KOPT-K1 (cell line): ENCODE measurements around the gene KCTD3.
A peak's percentile ranks its signal among the peaks of the same experiment; 100 is the strongest.

Source experiments
- H3K27ac ChIP-seq: fragments of 200-600 bp; sonication (generic); 2 replicates; pipeline ENCODE4 v1.5.1; 2016; ENCODE audit warnings: antibody characterized with exemption, mild to moderate bottlenecking, low read depth, low read length; ENCODE audit not compliant: poor library complexity, severe bottlenecking
- H3K36me3 ChIP-seq: fragments of 200-600 bp; sonication (generic); 2 replicates; pipeline ENCODE4 v1.5.1; 2017; ENCODE audit warnings: antibody characterized with exemption, mild to moderate bottlenecking, low read length, moderate library complexity; ENCODE audit not compliant: insufficient read depth
- H3K9me3 ChIP-seq: fragments of 200-600 bp; sonication (generic); 2 replicates; pipeline ENCODE4 v1.5.1; 2017; ENCODE audit warnings: antibody characterized with exemption, low read length, mild to moderate bottlenecking; ENCODE audit not compliant: insufficient read depth, poor library complexity, severe bottlenecking

Gene KCTD3

DNA sequence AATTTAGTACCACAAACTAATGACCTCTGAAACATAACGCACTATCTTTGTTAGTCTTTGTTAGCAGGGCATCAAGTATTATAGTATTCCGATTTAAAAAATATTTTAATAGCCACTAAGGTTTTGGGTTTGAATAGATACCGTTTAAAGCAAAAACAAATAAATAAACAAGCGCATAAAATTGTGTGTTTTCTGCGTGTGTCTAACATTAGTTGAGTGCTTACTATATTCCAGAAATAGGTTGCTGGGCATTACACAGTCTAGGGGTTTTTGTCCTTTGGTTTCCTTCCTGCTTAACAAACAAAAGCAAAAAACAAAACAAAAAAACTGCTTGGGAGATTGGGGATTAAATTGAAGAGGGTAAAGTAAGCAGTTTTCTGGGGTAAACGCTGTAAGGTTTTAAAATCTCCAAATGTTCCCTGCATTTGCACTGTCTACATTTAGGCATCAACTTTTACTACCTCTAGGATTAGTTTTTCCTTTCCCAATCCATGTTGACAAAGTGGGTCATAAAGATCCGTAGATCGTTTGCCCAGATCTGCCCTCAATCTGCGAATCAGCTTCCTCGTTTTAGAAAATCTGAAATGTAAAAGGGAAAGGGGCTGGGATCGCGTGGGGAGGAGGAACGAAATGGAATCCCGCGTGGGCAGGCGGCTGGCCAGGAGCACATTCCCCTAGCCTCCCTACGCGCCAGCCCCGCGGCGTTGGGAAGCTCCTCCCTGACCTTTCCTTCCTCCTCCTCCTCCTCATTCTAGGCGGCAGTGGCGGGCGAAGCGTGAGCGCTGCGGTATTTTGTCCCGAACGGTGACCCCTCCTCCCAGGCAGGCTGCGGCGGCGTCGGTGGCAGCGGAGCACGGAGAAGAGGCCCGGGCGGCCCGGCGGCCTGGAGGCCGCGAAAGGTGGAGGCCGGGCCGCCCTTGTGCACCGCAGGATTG is at the start of gene KCTD3:
Gene KCTD3 (plus strand): TSS at position 749 of the 935 bp plus-strand sequence. CDS start 382 bp downstream, outside the sequence.
- Histone ChIP-seq H3K9me3 (no peaks in the 10 kb centered on the region), H3K27ac (peak within 1 kb of the TSS; percentile 69), H3K36me3 (no peaks in the 10 kb centered on the region)

DNA sequence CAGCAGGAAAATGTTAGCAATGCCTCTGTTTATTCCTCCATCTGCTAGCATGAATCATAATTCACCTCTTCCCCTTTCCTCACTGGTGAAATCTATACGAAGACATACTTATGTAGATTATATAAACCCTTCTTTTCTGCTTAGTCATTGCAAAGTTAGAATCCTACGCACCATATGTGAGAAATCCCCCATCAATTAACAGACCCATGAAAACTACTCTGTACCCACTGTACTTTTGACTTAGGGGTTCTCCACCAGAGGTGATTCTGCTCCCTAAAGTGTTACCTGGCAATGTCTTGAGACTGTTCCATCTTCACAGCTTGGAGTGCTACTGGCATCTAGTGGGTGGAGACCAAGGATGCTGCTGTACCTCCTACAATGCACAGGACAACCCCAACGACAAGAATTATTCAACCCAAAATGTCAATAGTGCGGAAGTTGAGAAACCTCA is 49.6 kb upstream of the KCTD3 start:
- Histone ChIP-seq H3K9me3 (no peaks in the 10 kb centered on the region), H3K27ac (no peak overlapping the region), H3K36me3 (no peaks in the 10 kb centered on the region)

DNA sequence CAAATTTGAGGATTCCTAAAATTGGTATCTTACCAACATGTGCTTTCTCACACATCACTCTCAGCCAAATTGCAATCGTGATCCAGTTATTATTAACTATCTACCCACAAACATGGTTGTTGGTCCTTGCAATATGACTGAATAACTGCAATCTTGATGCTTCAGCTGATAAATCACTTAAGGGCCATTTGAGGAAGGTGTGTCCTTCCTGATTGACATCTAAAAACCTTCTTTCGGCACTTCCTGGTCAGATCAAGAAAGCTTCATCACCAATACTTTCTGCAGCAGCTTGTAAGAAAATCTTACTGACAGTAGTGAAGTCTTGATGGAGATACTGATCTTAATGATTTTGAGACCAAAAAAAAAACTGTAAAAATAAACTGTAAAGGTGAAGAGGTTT is 48.5 kb upstream of the KCTD3 start:
- no peak overlapping the region for H3K27ac ChIP-seq
- H3K9me3 ChIP-seq, result no peaks in the 10 kb centered on the region
- no peaks in the 10 kb centered on the region for H3K36me3 ChIP-seq

DNA sequence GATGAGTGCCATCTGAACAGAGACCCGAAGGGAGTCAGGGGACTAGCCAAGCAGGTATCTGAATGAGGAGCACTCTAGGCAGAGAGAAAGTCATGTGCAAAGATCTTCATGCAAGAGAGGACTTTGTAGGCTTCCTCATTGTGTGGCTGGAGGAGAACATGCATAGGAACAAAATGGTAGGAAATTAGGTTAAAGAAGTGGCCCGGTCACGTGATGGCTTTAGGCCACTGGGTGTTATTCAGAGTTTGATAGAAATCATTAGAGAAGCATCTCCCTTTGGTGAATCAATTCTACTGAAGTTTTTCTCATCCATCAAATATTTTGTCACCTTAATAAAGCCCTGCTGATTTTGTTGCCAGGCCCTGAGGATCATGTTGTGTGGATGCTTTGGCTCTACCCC is 45.8 kb upstream of the KCTD3 start:
- H3K9me3 ChIP-seq, result no peaks in the 10 kb centered on the region
- H3K36me3 ChIP-seq, result no peaks in the 10 kb centered on the region
- H3K27ac ChIP-seq, result no peak overlapping the region

DNA sequence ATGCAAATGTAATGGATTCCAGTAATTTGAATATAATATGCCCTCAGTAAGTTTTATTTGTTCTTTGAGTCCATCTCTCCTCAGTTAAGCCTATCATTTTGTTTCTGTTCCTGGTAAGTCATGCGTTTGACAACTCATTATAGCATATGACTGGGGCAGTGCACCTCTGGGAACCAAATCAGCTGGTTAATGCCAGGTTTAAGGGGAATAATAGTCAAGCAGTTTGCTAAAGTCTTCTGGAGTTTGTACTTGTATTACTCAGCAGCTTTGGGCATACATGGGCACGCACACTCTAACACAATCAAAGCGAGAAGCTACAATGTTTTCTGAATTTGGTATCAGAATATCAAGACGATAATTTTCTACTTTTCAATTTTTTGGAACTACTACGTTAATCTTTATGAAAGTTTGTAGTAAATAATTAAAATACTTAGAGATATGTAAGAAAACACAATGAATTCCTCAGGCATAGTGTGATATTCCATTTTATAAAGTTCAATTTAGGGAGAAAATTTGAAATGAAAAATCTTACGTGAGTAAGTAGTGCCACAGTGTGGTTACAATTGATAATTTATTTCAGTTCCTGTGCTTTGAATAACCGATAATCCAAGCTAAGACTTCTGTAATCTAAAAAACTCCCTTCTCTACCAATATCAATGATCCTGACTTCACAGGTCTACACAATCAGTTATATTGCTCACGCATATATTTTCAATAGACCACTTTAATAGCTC is 43.8 kb upstream of the KCTD3 start:
- Histone ChIP-seq H3K9me3 (no peaks in the 10 kb centered on the region), H3K27ac (no peak overlapping the region), H3K36me3 (no peaks in the 10 kb centered on the region)

DNA sequence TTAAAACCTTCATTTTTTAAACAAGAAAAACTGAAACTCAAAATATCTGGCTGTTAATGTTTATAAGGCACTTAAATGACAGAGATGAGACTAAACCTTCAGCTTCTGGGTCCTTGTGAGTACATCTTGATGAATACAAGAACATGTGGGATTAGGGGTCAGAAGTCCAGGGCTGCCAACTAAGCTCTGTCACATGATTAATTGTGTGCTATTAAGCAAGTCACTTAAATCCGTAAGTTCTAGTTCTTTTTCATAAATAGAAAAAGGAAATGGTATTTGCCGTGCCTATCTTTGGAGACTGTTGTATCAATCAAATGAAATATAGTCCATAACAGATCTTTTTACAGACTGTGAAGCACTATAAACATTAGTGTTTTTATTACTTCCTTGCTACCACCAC is 43.2 kb upstream of the KCTD3 start:
- Histone ChIP-seq H3K27ac (no peak overlapping the region), H3K36me3 (no peaks in the 10 kb centered on the region), H3K9me3 (no peaks in the 10 kb centered on the region)

DNA sequence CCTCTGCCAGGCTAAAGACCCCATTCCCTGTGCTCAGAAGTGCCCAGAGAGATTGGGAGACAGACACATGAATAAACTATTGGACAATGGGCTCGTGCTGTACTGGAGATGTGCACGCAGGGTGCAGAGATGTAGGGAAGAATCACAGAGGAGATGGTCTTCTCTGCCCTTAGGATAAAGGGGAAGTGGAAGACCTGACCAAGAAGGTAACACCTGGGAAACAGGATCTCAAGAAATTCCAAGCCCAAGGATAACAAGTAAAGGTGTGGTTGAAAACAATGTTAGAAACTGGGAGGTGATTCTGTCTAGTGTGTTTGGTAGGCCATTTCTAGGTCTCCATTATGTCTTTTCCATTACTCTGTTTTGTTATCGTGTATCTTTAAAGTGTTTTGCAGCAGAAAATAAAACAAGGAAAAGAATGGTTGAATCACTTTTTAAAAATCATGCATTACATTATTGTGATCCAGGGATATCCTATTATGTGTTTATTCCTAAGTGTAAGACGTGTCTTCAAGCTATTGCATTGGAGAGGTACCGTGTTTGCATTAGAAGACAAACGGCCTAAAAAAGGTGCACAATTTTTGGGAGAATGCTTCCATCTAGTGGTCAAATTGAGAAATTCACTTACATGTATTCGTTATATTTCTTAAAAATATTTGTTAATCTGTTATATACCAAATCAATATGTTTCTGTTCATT is 40.8 kb upstream of the KCTD3 start:
- H3K9me3 ChIP-seq, result no peaks in the 10 kb centered on the region
- no peak overlapping the region for H3K27ac ChIP-seq
- H3K36me3 ChIP-seq, result no peaks in the 10 kb centered on the region

DNA sequence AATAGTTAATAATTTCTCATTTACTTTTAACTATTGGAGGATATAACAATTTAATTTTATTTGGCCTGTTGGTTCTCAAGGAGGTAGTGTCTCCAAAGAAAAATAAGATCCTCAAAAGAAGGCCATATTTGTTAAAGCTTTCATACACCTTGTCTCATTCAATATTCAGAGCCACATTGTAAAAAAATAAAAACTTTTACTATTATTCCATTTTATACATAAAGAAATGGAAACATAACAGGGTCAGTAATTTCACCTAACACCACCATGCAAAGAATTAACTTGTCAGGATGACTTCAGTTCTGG is 40.3 kb upstream of the KCTD3 start:
- H3K9me3 ChIP-seq, result no peaks in the 10 kb centered on the region
- H3K27ac ChIP-seq, result no peak overlapping the region

DNA sequence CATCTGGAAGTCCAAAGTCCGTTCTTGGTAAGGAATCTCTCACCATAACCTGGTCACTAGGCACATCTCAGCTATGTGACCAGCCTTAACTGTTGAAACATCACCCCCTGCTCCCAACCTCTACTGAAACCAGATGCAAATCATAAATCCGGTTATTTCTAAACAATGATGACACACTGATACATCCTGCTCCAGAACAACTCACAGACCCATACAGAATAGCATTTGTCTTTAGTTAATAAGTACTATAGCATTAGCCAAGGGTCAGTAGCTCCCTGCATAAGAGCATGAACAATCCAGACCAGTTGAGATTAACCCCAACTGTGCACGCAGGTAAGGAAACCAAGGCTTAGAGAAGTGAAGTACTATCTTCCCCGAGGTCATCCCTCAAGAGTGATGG is 38.0 kb upstream of the KCTD3 start:
- Histone ChIP-seq H3K9me3 (no peaks in the 10 kb centered on the region), H3K27ac (no peak overlapping the region), H3K36me3 (no peaks in the 10 kb centered on the region)

More for the DNA sequence above, 40.3 kb upstream of the KCTD3 start:
- no peaks in the 10 kb centered on the region for H3K36me3 ChIP-seq

DNA sequence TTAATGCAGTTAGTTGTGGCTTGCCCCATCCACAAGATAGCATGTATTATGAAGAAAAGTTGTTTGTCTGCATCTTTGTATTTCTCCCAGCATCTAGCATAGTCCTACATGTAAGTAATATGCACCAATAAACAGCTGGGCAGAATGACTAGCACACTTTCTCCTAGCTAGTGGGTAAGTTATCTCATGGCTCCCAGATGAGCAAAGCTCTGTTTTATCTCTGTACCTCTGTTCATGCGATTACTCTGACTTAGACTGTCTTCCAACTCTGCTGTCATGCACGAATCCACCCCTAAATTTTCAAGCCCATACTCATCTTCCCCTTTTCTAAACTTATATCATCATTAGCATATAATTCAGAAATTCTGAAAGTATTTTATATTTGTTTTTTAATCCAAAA is 37.5 kb upstream of the KCTD3 start:
- Histone ChIP-seq H3K27ac (no peak overlapping the region), H3K9me3 (no peaks in the 10 kb centered on the region)

DNA sequence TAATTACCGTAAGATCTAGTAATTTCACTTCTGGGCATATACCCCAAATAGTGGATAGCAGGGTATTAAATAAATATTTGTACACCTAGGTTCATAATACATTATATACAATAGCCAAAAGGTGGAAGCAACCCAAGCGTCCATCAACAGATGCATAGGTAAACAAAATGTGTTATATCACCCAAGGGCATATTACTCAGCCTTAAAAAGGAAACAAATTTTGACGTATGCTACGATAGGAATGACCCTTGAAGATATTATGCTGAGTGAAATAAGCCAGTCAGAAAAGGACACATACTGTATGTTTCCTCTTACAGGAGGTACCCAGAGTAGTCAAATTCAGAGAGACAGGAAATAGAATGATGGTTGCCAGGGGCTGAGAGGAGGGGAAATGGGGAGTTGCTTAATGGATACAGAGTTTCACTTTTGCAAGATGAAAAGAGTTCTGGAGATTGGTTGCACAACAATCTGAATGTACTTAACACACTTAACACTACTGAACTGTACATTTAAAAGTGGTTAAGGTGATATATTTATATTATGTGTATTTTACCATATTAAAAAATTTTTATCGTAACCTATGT is 36.6 kb upstream of the KCTD3 start:
- no peaks in the 10 kb centered on the region for H3K36me3 ChIP-seq
- no peaks in the 10 kb centered on the region for H3K9me3 ChIP-seq
- H3K27ac ChIP-seq, result no peak overlapping the region

More for the DNA sequence above, 37.5 kb upstream of the KCTD3 start:
- H3K36me3 ChIP-seq, result no peaks in the 10 kb centered on the region

DNA sequence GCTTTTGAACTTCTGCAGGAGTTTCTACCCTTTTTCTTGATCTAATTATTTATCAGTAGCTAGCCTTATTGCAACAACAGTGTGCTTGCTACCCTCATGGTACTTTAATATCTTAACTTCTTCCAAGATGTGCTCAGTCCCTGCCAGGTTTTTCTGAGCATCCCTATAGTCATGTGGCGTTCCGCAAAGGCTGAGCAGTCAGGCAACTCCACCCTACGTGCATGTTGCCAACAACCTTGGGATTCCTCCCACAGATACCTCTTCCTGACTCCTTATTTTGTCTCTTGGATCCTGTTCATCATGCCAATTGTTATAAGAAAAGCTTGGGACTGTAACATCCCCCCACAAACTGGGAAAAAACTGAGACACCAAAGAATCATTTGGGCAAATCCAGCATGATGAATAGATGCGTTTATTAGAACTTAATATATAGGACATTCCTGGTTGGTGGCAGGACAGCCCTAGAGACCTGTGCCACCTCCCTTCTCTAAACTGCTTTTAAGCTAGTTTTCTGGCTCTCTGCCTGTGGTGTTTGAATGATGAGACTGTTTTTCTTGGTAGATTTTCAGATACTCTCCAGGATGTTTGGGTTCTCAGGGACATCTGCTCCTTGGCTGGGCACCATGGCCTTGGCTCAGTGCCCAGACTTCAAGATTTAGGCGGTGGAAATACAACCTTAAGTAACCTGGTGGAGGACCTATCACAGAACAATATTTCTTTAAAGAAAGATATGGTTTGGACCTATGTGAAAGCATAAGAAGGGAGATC is 27.1 kb upstream of the KCTD3 start:
- Histone ChIP-seq H3K27ac (no peak overlapping the region), H3K36me3 (no peaks in the 10 kb centered on the region), H3K9me3 (peaks cover 5% of the 10 kb centered on the region)

DNA sequence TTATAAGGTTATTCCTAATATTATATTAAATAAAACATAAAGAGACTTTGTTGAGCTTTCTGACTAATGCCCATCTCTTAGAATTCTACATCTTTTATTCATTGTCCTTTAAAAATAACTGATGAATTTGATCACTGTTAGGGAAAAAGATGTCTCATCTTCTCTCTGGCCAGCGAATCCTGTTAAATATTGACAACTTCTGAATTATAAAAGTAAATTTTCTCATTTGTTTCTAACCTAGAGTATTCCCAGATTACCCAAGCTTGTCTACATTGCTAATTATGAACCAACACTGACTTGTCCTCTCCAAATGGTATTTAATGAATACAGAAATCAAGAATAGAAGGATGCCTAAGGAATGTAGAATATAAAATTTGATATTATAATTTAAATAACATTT is 24.8 kb upstream of the KCTD3 start:
- H3K27ac ChIP-seq, result no peak overlapping the region
- H3K9me3 ChIP-seq, result peaks cover 5% of the 10 kb centered on the region
- H3K36me3 ChIP-seq, result no peaks in the 10 kb centered on the region

DNA sequence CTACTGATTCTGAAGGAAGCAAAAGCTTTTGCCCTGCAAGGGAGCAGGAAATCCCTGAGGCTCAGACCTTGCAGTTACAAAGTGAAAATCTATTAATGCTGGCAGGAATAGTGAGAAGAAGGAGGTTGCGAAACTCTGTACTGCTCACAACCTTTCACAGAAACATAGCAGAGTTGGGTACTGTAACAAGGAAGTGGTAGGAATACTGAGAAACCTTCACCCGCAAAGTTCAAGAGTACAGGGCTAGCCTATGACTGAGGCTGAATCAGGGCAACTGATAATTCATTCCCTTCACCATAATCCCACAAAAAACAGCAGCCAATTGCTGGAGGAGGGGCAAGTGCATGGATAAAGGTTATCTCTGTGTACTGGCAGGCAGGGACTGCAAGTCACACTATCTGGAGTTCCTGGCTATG is 23.9 kb upstream of the KCTD3 start:
- Histone ChIP-seq H3K27ac (no peak overlapping the region), H3K9me3 (peaks cover 5% of the 10 kb centered on the region), H3K36me3 (no peaks in the 10 kb centered on the region)
